ENCODE results near the gene TCEA2. TPM values are rescaled to one million over a fixed set of nuclear protein-coding genes. Genes with fewer than 3 reads are reported as not detected.

The TCEA2 gene
- total RNA-seq, 6 experiments from 2014 or later = 14.8 to 45.6 (median 28.6) TPM

- H3K4me1 ChIP-seq = peaks cover 0 to 36% (median 17%) of the 10 kb centered on the region in 4 donors
- DNase-seq = no peak
- no peak for TF ChIP-seq POLR2A (IDR thresholded peaks at IDR 0.05)
- TF ChIP-seq, protein P1, sequence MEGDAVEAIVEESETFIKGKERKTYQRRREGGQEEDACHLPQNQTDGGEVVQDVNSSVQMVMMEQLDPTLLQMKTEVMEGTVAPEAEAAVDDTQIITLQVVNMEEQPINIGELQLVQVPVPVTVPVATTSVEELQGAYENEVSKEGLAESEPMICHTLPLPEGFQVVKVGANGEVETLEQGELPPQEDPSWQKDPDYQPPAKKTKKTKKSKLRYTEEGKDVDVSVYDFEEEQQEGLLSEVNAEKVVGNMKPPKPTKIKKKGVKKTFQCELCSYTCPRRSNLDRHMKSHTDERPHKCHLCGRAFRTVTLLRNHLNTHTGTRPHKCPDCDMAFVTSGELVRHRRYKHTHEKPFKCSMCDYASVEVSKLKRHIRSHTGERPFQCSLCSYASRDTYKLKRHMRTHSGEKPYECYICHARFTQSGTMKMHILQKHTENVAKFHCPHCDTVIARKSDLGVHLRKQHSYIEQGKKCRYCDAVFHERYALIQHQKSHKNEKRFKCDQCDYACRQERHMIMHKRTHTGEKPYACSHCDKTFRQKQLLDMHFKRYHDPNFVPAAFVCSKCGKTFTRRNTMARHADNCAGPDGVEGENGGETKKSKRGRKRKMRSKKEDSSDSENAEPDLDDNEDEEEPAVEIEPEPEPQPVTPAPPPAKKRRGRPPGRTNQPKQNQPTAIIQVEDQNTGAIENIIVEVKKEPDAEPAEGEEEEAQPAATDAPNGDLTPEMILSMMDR (IDR thresholded peaks at IDR 0.05) = no peak
- WGBS (ENCODE audit: insufficient coverage, low coverage, low lambda C conversion rate, missing lambda C conversion rate) = no CpG with 5 or more reads among the region's 12 CpGs
- H3K9me3 ChIP-seq = no peaks in the 10 kb centered on the region
- intact Hi-C loops (cut with DNase I) = no loop called here
- no peak overlapping the region for H3K27ac ChIP-seq
- ATAC-seq = no peak
- no peaks in the 10 kb centered on the region for H3K27me3 ChIP-seq
- peaks cover 0 to 10% (median 0%) of the 10 kb centered on the region in 4 donors for H3K36me3 ChIP-seq
- H3K4me3 ChIP-seq = no peak overlapping the region
Observed at GRCh38 chr20:64067733-64068307, 4.8 kb downstream of the TCEA2 start.

DNA sequence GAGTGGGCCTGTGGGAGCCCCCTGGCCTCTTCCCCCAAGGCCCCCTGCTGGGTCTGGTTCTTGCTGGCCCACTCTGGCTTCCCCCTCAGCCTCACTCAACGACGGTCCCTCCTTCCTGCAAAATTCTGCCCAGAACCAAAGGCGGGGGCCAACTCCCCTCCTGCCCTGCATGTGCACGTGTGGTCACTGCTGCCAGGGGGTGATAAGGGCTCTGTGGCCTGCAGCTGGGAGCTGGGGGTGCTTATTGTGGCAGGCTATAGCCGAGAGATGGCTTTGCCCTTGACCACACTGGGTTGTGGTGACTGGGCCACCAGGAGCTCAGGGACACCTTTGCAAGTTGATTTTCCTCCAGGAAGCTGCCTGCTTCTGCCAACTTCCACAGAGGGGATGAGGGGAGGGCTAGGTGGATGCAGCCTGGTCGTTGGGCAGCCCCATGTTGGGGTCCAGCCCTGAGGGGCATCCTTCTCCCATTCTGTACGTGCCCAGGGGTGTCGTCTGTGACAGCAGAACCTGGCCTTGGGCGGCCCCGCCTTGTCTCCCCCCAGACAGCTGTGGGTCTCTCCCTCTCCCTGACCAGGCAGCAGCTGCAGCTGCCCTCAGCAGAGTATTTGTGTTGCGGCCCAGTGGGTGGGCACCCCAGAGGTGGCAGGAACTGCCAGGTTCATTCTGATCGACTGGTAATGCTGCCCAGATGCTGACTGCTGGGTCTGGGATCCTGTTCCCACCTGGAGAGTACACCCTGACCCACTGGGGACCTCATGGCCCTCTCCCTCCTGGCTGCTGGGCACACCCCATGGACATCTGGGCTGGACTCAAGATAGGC is 5.6 kb downstream of the TCEA2 start:
- WGBS (ENCODE audit: insufficient coverage, low coverage, low lambda C conversion rate, missing lambda C conversion rate) = no CpG with 5 or more reads among the region's 12 CpGs
- Histone ChIP-seq H3K4me1 (peaks cover 0 to 36% (median 16%) of the 10 kb centered on the region in 4 donors), H3K36me3 (peaks cover 0 to 11% (median 0%) of the 10 kb centered on the region in 4 donors), H3K27ac (no peak overlapping the region), H3K9me3 (no peaks in the 10 kb centered on the region), H3K4me3 (no peak overlapping the region), H3K27me3 (no peaks in the 10 kb centered on the region)
- DNase-seq (no peak), ATAC-seq (no peak)
- TF ChIP-seq, protein P1 (IDR thresholded peaks at IDR 0.05) = no peak
- no peak for TF ChIP-seq POLR2A (IDR thresholded peaks at IDR 0.05)
- intact Hi-C loops (cut with DNase I) = no loop called here

DNA sequence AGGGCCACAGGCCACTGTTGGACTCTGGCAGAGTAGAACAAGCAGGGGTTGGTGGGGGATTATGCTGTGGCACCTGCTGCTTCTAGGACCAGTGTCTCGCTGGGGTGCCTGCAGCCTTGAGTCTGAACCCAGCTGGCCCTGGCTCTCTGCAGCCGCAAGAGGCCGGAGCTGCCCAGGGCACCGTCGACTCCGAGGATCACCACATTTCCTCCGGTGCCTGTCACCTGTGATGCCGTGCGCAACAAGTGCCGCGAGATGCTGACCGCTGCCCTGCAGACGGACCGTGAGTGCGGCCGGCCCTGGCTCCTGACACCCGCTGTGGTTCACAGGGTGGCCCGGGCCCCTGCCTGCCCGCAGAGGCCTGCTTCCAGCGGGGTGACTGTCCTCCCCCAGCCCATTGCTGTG is 6.2 kb downstream of the TCEA2 start:
- TF ChIP-seq, protein P1 (IDR thresholded peaks at IDR 0.05) = no peak
- no peak for TF ChIP-seq POLR2A (IDR thresholded peaks at IDR 0.05)
- H3K36me3 ChIP-seq = peaks cover 0 to 16% (median 0%) of the 10 kb centered on the region in 4 donors
- intact Hi-C loops (cut with DNase I) = no loop called here
- no peak overlapping the region for H3K27ac ChIP-seq
- H3K9me3 ChIP-seq = no peaks in the 10 kb centered on the region
- DNase-seq (no peak), ATAC-seq (no peak)
- no CpG with 5 or more reads among the region's 20 CpGs for WGBS (ENCODE audit: insufficient coverage, low coverage, low lambda C conversion rate, missing lambda C conversion rate)
- H3K27me3 ChIP-seq = no peaks in the 10 kb centered on the region
- H3K4me1 ChIP-seq = peaks cover 0 to 33% (median 13%) of the 10 kb centered on the region in 4 donors
- no peak overlapping the region for H3K4me3 ChIP-seq

- WGBS (ENCODE audit: insufficient coverage, low coverage, low lambda C conversion rate, missing lambda C conversion rate) = 60% methylated on average over 1 of the region's 14 CpGs
- H3K4me1 ChIP-seq = peaks cover 0 to 27% (median 10%) of the 10 kb centered on the region in 4 donors
- H3K4me3 ChIP-seq = no peak overlapping the region
- DNase-seq (no peak), ATAC-seq (peak in 1 of 4 donors; percentile 30)
- no peak overlapping the region for H3K27ac ChIP-seq
- H3K9me3 ChIP-seq = no peaks in the 10 kb centered on the region
- H3K36me3 ChIP-seq = peaks cover 0 to 16% (median 0%) of the 10 kb centered on the region in 4 donors
- TF ChIP-seq, protein P1 (IDR thresholded peaks at IDR 0.05) = peak; percentile 55 to 63 (median 62)
- no peak for TF ChIP-seq POLR2A (IDR thresholded peaks at IDR 0.05)
- intact Hi-C loops (cut with DNase I) = no loop called here
- H3K27me3 ChIP-seq = no peaks in the 10 kb centered on the region
Observed at GRCh38 chr20:64069614-64070243, 6.7 kb downstream of the TCEA2 start.
